ENCODE data around the gene KDSR. TPM values are rescaled to one million over a fixed set of nuclear protein-coding genes. Genes with fewer than 3 reads are reported as not detected.

The KDSR gene
- total and polyA plus RNA-seq, 9 of the 15 experiments (the other 6 are each of a cell fraction or from before 2014, with no cell fraction given) = 4.0 to 24.7 (median 12.4) TPM

GRCh38 chr18:63290166-63290820 is 76.7 kb downstream of the KDSR start (continued):
- TF ChIP-seq ELK1 (CRISPR knock-in tag; IDR thresholded peaks at IDR 0.05) = no peak
- TF ChIP-seq YY1 (IDR thresholded peaks at IDR 0.05; ENCODE audit: borderline replicate concordance in 1 of 3, control insufficient read depth in 1 of 3, extremely low read depth in 1 of 3, insufficient read depth in 3 of 3, insufficient read length in 1 of 3, insufficient replicate concordance in 2 of 3, low read depth in 1 of 3, low read length in 2 of 3) = no peak
- no peak for TF ChIP-seq HIVEP1 (CRISPR knock-in tag; IDR thresholded peaks at IDR 0.05)
- no peak for TF ChIP-seq MECOM (CRISPR knock-in tag; IDR thresholded peaks at IDR 0.05)
- TF ChIP-seq EP300 (IDR thresholded peaks at IDR 0.05; ENCODE audit: low read length) = no peak
- no peak for TF ChIP-seq HINFP (tag; conservative IDR thresholded peaks at IDR 0.05; ENCODE audit: low read depth)
- TF ChIP-seq NR0B1 (IDR thresholded peaks at IDR 0.05; ENCODE audit: partially characterized antibody) = no peak
